GM23248 (cell line): ENCODE measurements around the gene SURF1. TPM values are rescaled to one million over a fixed set of nuclear protein-coding genes. Genes with fewer than 3 reads are reported as not detected.

ENCODE experiments used
- DNase-seq: peaks from one replicate; pipeline ENCODE4 v3.0.0-alpha.2; 2015
- H2AFZ ChIP-seq: fragments of 200-600 bp; sonication (generic); 2 replicates; pipeline ENCODE4 v1.6.1; 2016; ENCODE audit warnings: antibody characterized with exemption
- H3F3A ChIP-seq: fragments of 200-600 bp; sonication (generic); 2 replicates; pipeline ENCODE4 v1.6.1; 2016; ENCODE audit warnings: mild to moderate bottlenecking, antibody characterized with exemption, mixed run types; ENCODE audit not compliant: insufficient read depth
- H3K27ac ChIP-seq: fragments of 200-600 bp; sonication (generic); 2 replicates; pipeline ENCODE4 v1.5.1; 2016; ENCODE audit warnings: mild to moderate bottlenecking
- H3K27me3 ChIP-seq: fragments of 200-600 bp; sonication (generic); replicated peaks from 2 replicates; pipeline ENCODE4 v1.6.1; 2016; ENCODE audit warnings: mild to moderate bottlenecking; ENCODE audit not compliant: insufficient read depth
- H3K36me3 ChIP-seq: fragments of 200-600 bp; sonication (generic); 2 replicates; pipeline ENCODE4 v1.6.1; 2016; ENCODE audit warnings: low read depth, mild to moderate bottlenecking
- H3K4me1 ChIP-seq: fragments of 200-600 bp; sonication (generic); 2 replicates; pipeline ENCODE4 v1.6.1; 2016; ENCODE audit warnings: mild to moderate bottlenecking; ENCODE audit not compliant: insufficient read depth
- H3K4me2 ChIP-seq: fragments of 200-600 bp; sonication (generic); one replicate; pipeline ENCODE4 v1.6.1; 2016; ENCODE audit warnings: mild to moderate bottlenecking; ENCODE audit not compliant: unreplicated experiment
- H3K4me3 ChIP-seq: fragments of 200-600 bp; sonication (generic); 2 replicates; pipeline ENCODE4 v1.5.1; 2016; ENCODE audit warnings: mild to moderate bottlenecking
- H3K79me2 ChIP-seq: fragments of 200-600 bp; sonication (generic); 2 replicates; pipeline ENCODE4 v1.6.1; 2016; ENCODE audit warnings: mild to moderate bottlenecking; ENCODE audit not compliant: insufficient read depth
- H3K9ac ChIP-seq: fragments of 200-600 bp; sonication (generic); 2 replicates; pipeline ENCODE4 v1.6.1; 2016; ENCODE audit warnings: mild to moderate bottlenecking
- H3K9me2 ChIP-seq: fragments of 200-600 bp; sonication (generic); 2 replicates; pipeline ENCODE4 v1.6.1; 2016; ENCODE audit warnings: mixed run types, mild to moderate bottlenecking, moderate library complexity; ENCODE audit not compliant: insufficient read depth
- H3K9me3 ChIP-seq: fragments of 200-600 bp; sonication (generic); one replicate; pipeline ENCODE4 v1.6.1; 2017; ENCODE audit warnings: low read depth
- H4K20me1 ChIP-seq: fragments of 200-600 bp; sonication (generic); 2 replicates; pipeline ENCODE4 v1.6.0; 2016; ENCODE audit not compliant: insufficient read depth
- EZH2 ChIP-seq: fragments of 200-600 bp; sonication (generic); IDR thresholded peaks from 2 replicates; pipeline ENCODE4 v1.6.1; 2018; ENCODE audit warnings: antibody characterized with exemption, mild to moderate bottlenecking; ENCODE audit not compliant: insufficient read depth, poor library complexity, severe bottlenecking
- EZH2phosphoT487 ChIP-seq: fragments of 200-600 bp; sonication (generic); IDR thresholded peaks from 2 replicates; pipeline ENCODE4 v1.6.1; 2018; ENCODE audit warnings: antibody characterized with exemption, moderate library complexity, mild to moderate bottlenecking, low read depth; ENCODE audit not compliant: insufficient read depth
- WGBS, 2 experiments: methylation state at CpG; one replicate each; pipeline ENCODE4 v1.1.6; 2015 to 2017; ENCODE audit warnings: low lambda C conversion rate in 2 of 2, low coverage in 1 of 2; ENCODE audit errors: missing lambda C conversion rate in 2 of 2; 5-methylcytosine and 5-hydroxymethylcytosine counted together
- in situ Hi-C: fragments of 300-500 bp; cut with MboI; formaldehyde crosslinking; loops from 2 replicates; pipeline ENCODE4 v1.15.0; 2020
- polyA plus RNA-seq: library from polyadenylated mRNA; unstranded; fragments of >200 nt; fragmentation: Nextera tagmentation; extraction: Ambion mirVana; gene quantifications from 2 replicates; pipeline ENCODE4 v1.2.1, GENCODE V29; 2016
- total RNA-seq: library from RNA; depleted of rRNA; stranded (reverse); fragments of >200 nt; shearing (Covaris generic); gene quantifications from 2 replicates; pipeline ENCODE4 v1.2.3, GENCODE V29; 2014

Gene SURF1
- total and polyA plus RNA-seq, 2 experiments from 2014 or later, result 29.1 to 57.4 TPM

- Histone ChIP-seq H3K4me1 (peaks cover 16% of the 10 kb centered on the region), H4K20me1 (no peaks in the 10 kb centered on the region), H3K27me3 (no peaks in the 10 kb centered on the region), H3K79me2 (peaks cover 63% of the 10 kb centered on the region), H3K36me3 (peaks cover 25% of the 10 kb centered on the region), H3K4me3 (peak overlapping the region; percentile 98), H3K9me3 (no peaks in the 10 kb centered on the region), H3K9ac (peak overlapping the region; percentile 99), H3K4me2 (peak overlapping the region; percentile 95), H3K27ac (peak overlapping the region; percentile 94; the same call in 1 of the 2 replicates), H2AFZ (no peak overlapping the region), H3F3A (peaks cover 27% of the 10 kb centered on the region), H3K9me2 (no peaks in the 10 kb centered on the region)
- in situ Hi-C loops, result no loop called here
- 37 to 44% methylated on average over 15 of the region's 15 CpGs for WGBS, 2 experiments
- DNase-seq, result no peak
- TF ChIP-seq EZH2 (no peak), EZH2phosphoT487 (no peak)
Observed at GRCh38 chr9:133346021-133346785, 10.1 kb downstream of the SURF1 start.

GRCh38 chr9:133345596-133345995, 10.7 kb downstream of the SURF1 start:
- Histone ChIP-seq H3K9me2 (no peaks in the 10 kb centered on the region), H3K27ac (no peak overlapping the region), H3K4me3 (no peak overlapping the region), H3K36me3 (peaks cover 19% of the 10 kb centered on the region), H3K4me1 (peaks cover 16% of the 10 kb centered on the region), H3K4me2 (no peak overlapping the region), H4K20me1 (no peaks in the 10 kb centered on the region), H2AFZ (no peak overlapping the region), H3K27me3 (no peaks in the 10 kb centered on the region), H3K79me2 (peaks cover 58% of the 10 kb centered on the region), H3K9me3 (no peaks in the 10 kb centered on the region), H3F3A (peaks cover 21% of the 10 kb centered on the region), H3K9ac (no peak overlapping the region)
- 81 to 87% methylated on average over 6 of the region's 6 CpGs for WGBS, 2 experiments
- DNase-seq, result no peak
- TF ChIP-seq EZH2phosphoT487, result no peak
- TF ChIP-seq EZH2, result no peak
- in situ Hi-C loops, result no loop called here

- H3K4me1 ChIP-seq, result peaks cover 13% of the 10 kb centered on the region
- H3K9me2 ChIP-seq, result no peaks in the 10 kb centered on the region
- H3K27ac ChIP-seq, result no peak overlapping the region
- DNase-seq, result no peak
- no peak overlapping the region for H3K9ac ChIP-seq
- TF ChIP-seq EZH2phosphoT487 (no peak), EZH2 (no peak)
- H3K9me3 ChIP-seq, result no peaks in the 10 kb centered on the region
- no peaks in the 10 kb centered on the region for H4K20me1 ChIP-seq
- no peak overlapping the region for H3K4me3 ChIP-seq
- peaks cover 52% of the 10 kb centered on the region for H3K79me2 ChIP-seq
- H3F3A ChIP-seq, result peaks cover 14% of the 10 kb centered on the region
- in situ Hi-C loops, result no loop called here
- whole genome bisulfite sequencing, 2 experiments, result 93 to 94% methylated on average over 12 of the region's 12 CpGs
- peaks cover 14% of the 10 kb centered on the region for H3K36me3 ChIP-seq
- H3K27me3 ChIP-seq, result no peaks in the 10 kb centered on the region
- H2AFZ ChIP-seq, result no peak overlapping the region
- no peak overlapping the region for H3K4me2 ChIP-seq
Observed at GRCh38 chr9:133344979-133345378, 11.3 kb downstream of the SURF1 start.

- Histone ChIP-seq H3K27ac (no peak overlapping the region), H3K79me2 (peaks cover 43% of the 10 kb centered on the region), H3K27me3 (no peaks in the 10 kb centered on the region), H3K4me2 (no peak overlapping the region), H2AFZ (no peak overlapping the region), H3K4me3 (no peak overlapping the region), H3K9ac (no peak overlapping the region), H3K9me2 (no peaks in the 10 kb centered on the region), H3F3A (peaks cover 5% of the 10 kb centered on the region), H3K36me3 (peaks cover 14% of the 10 kb centered on the region), H3K4me1 (peaks cover 4% of the 10 kb centered on the region; the same call in 1 of the 2 replicates), H3K9me3 (no peaks in the 10 kb centered on the region), H4K20me1 (no peaks in the 10 kb centered on the region)
- no peak for DNase-seq
- 94 to 98% methylated on average over 19 of the region's 19 CpGs for WGBS, 2 experiments
- in situ Hi-C loops, result no loop called here
- TF ChIP-seq EZH2phosphoT487 (no peak), EZH2 (no peak)
Observed at GRCh38 chr9:133344071-133344470, 12.2 kb downstream of the SURF1 start.
